ENCODE data around the gene CRYBG2.
A peak's percentile ranks its signal among the peaks of the same experiment; 100 is the strongest.
"Not testable (repeated sequence)": the region's sequence is repeated elsewhere in the genome, so short reads cannot be mapped to it uniquely, and the experiment has no call there.

Gene CRYBG2

GRCh38 chr1:26307966-26308899 lies 45.7 kb downstream of the CRYBG2 start:
- 90 to 91% methylated on average over 21 of the region's 21 CpGs for WGBS, 2 experiments

DNA sequence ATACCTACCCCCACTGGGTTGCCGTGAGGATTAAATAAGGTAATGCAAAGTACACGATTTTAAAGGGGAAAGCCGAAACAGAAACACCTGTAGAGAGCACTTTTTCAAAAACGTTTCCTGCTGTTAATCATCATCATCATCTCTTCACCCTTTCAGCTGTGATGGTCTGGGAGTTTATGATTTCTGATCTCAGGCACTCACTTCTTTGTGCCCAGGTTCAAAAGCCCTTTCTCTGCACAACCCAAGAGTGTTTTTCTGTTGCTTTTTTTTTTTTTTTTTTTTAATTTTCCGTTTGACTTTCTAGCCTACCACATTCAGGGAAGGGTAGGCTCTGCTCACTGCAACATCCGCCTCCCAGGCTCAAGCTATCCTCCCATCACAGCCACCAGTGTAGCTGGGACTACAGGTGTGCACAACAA lies 46.6 kb downstream of the CRYBG2 start:
- peaks cover 3% of the 10 kb centered on the region for H3K4me1 ChIP-seq (ENCODE audit: control insufficient read depth, insufficient read depth, low read length)
- WGBS, 2 experiments = 78 to 81% methylated on average over 6 of the region's 6 CpGs
- no peak overlapping the region for H3K4me3 ChIP-seq (ENCODE audit: insufficient read depth, low read depth, low read length)
- no peaks in the 10 kb centered on the region for H3K9me3 ChIP-seq (ENCODE audit: control insufficient read depth, low read length)
- no peaks in the 10 kb centered on the region for H3K27me3 ChIP-seq (ENCODE audit: control insufficient read depth, insufficient read depth, low read length, poor library complexity, severe bottlenecking)
- H3K36me3 ChIP-seq (ENCODE audit: control insufficient read depth, insufficient read depth, low read length) = no peaks in the 10 kb centered on the region
- no peak overlapping the region for H3K27ac ChIP-seq (ENCODE audit: insufficient read depth, low read depth, low read length, poor library complexity, severe bottlenecking)

More at GRCh38 chr1:26307966-26308899, 45.7 kb downstream of the CRYBG2 start:
- not testable (repeated sequence) for H3K4me3 ChIP-seq (ENCODE audit: insufficient read depth, low read depth, low read length); H3K4me1 ChIP-seq (ENCODE audit: control insufficient read depth, insufficient read depth, low read length); H3K9me3 ChIP-seq (ENCODE audit: control insufficient read depth, low read length); H3K27ac ChIP-seq (ENCODE audit: insufficient read depth, low read depth, low read length, poor library complexity, severe bottlenecking); H3K36me3 ChIP-seq (ENCODE audit: control insufficient read depth, insufficient read depth, low read length); H3K27me3 ChIP-seq (ENCODE audit: control insufficient read depth, insufficient read depth, low read length, poor library complexity, severe bottlenecking)

GRCh38 chr1:26306290-26307229 lies 47.4 kb downstream of the CRYBG2 start, which contains the start of gene UBXN11:
TSS of gene UBXN11 (minus strand) at chr1:26306636. CDS start at chr1:26302883, 3,753 bp downstream.
- peaks cover 3% of the 10 kb centered on the region for H3K4me1 ChIP-seq (ENCODE audit: control insufficient read depth, insufficient read depth, low read length)
- WGBS, 2 experiments = 5% methylated on average over 51 of the region's 51 CpGs
- H3K27me3 ChIP-seq (ENCODE audit: control insufficient read depth, insufficient read depth, low read length, poor library complexity, severe bottlenecking) = no peaks in the 10 kb centered on the region
- H3K36me3 ChIP-seq (ENCODE audit: control insufficient read depth, insufficient read depth, low read length) = no peaks in the 10 kb centered on the region
- peak within 1 kb of the TSS; percentile 52 for H3K27ac ChIP-seq (ENCODE audit: insufficient read depth, low read depth, low read length, poor library complexity, severe bottlenecking)
- H3K4me3 ChIP-seq (ENCODE audit: insufficient read depth, low read depth, low read length) = peak within 1 kb of the TSS; percentile 60
- H3K9me3 ChIP-seq (ENCODE audit: control insufficient read depth, low read length) = no peaks in the 10 kb centered on the region

DNA sequence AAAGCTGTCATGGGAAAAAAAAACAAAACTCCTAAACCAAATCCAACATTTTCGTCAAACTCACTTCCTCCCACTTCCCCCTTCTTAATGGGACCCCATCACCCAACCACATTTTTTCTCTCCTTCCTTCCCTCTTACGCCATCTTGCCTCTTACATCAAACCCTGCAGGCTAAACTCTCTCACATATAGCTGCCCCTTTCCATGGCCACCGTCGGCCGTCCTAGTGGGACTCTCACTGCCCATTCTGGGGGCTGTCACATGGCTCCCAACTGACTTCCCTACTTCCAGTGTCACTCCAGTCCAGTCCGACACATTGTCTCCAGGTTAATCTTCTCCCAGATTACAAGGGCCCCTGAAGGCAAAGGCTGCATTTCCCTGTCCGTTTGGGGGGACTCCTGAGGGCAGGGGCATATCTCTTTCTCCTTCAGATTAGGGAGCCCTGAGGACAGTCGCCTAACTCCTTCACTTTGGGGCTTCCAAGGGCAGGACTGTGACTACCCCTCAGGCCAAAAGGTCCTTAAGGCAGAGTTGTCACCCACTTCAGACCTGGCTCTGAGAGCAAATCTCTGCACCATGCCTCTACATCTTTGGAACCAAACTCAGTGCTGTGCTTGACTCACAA lies 48.2 kb downstream of the CRYBG2 start:
- Histone ChIP-seq H3K27ac (ENCODE audit: insufficient read depth, low read depth, low read length, poor library complexity, severe bottlenecking) (peak overlapping the region; percentile 52), H3K4me3 (ENCODE audit: insufficient read depth, low read depth, low read length) (peak overlapping the region; percentile 60), H3K9me3 (ENCODE audit: control insufficient read depth, low read length) (no peaks in the 10 kb centered on the region), H3K27me3 (ENCODE audit: control insufficient read depth, insufficient read depth, low read length, poor library complexity, severe bottlenecking) (no peaks in the 10 kb centered on the region), H3K4me1 (ENCODE audit: control insufficient read depth, insufficient read depth, low read length) (peaks cover 3% of the 10 kb centered on the region), H3K36me3 (ENCODE audit: control insufficient read depth, insufficient read depth, low read length) (no peaks in the 10 kb centered on the region)
- WGBS, 2 experiments = 52% methylated on average over 8 of the region's 8 CpGs

DNA sequence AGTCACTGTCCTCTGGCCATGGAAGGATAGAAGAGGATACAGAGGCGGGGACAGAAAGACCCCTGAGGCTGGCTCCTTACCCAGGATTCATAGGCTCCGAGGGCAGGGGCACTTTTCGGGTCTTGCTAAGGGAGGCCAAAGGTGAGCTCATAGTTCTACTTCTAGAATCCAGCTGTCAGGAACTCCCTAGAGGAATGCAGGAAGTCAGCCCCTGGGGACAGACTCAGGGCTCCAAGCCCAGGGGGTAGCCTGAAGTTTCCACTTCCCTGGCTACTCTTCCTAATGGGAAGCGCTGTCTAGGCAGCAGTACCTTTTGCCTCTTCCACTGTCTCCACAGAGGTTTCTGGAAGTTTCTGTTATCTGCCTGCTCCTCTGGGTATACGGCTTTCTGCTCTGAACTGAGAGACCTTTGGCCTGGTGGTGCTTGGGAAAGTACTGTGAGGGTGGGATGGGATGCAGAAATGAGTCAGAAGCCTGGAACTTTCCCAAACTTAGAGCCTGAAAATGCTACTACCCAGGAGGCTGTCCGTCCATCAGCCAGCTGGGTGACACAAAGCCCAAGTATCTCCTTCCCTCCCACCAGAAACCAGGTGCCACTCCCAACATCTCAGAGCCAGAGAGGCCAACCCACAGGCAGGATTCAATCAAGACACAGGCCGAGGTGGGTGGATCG lies 51.1 kb downstream of the CRYBG2 start:
- Histone ChIP-seq H3K4me3 (ENCODE audit: insufficient read depth, low read depth, low read length) (no peak overlapping the region), H3K4me1 (ENCODE audit: control insufficient read depth, insufficient read depth, low read length) (peaks cover 3% of the 10 kb centered on the region), H3K36me3 (ENCODE audit: control insufficient read depth, insufficient read depth, low read length) (no peaks in the 10 kb centered on the region), H3K27me3 (ENCODE audit: control insufficient read depth, insufficient read depth, low read length, poor library complexity, severe bottlenecking) (no peaks in the 10 kb centered on the region), H3K9me3 (ENCODE audit: control insufficient read depth, low read length) (no peaks in the 10 kb centered on the region), H3K27ac (ENCODE audit: insufficient read depth, low read depth, low read length, poor library complexity, severe bottlenecking) (no peak overlapping the region)
- WGBS, 2 experiments = 80% methylated on average over 8 of the region's 8 CpGs

DNA sequence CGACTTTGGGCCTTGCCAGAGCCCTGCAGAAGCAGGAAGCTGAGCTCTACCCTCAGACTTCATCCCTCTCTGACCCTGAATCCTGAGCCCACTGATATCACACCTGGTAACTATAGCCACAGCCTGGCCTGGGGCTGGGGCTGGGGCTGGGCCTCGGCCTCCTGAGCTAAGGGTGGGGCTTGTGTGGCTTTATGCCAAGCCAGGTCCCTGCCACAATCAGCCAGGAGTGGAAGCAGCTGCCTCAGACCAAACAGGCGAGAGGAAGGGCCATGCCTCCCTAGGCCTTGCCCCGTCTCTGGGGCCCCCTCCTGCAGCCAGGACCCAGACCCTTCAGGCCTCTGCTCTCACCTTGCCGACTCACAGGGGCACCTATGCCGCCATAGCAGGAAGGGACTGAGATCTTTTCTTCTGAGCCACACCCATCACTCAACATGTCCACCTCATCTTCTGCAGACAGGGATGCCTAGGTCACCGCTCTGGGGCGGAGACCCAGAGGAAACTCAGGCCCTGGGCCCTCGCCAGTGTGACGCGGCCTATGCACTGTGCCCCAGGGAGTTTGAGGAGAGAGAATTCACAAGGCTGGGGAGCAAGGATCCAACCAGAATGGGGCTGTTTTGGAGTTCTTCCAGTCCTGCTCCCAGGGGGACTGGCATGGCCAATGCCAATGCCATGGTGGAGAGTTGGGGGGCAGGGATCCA lies 53.2 kb downstream of the CRYBG2 start:
- H3K27ac ChIP-seq (ENCODE audit: insufficient read depth, low read depth, low read length, poor library complexity, severe bottlenecking) = no peak overlapping the region

GRCh38 chr1:26297791-26298124 lies 56.2 kb downstream of the CRYBG2 start:
- H3K27me3 ChIP-seq (ENCODE audit: control insufficient read depth, insufficient read depth, low read length, poor library complexity, severe bottlenecking) = no peaks in the 10 kb centered on the region
- no peaks in the 10 kb centered on the region for H3K36me3 ChIP-seq (ENCODE audit: control insufficient read depth, insufficient read depth, low read length)
- no peaks in the 10 kb centered on the region for H3K9me3 ChIP-seq (ENCODE audit: control insufficient read depth, low read length)
- H3K27ac ChIP-seq (ENCODE audit: insufficient read depth, low read depth, low read length, poor library complexity, severe bottlenecking) = no peak overlapping the region
- H3K4me1 ChIP-seq (ENCODE audit: control insufficient read depth, insufficient read depth, low read length) = no peaks in the 10 kb centered on the region
- H3K4me3 ChIP-seq (ENCODE audit: insufficient read depth, low read depth, low read length) = no peak overlapping the region
- WGBS, 2 experiments = 78 to 79% methylated on average over 6 of the region's 6 CpGs

More for the DNA sequence above, 53.2 kb downstream of the CRYBG2 start:
- H3K4me1 ChIP-seq (ENCODE audit: control insufficient read depth, insufficient read depth, low read length) = no peaks in the 10 kb centered on the region
- no peak overlapping the region for H3K4me3 ChIP-seq (ENCODE audit: insufficient read depth, low read depth, low read length)
- WGBS, 2 experiments = 95% methylated on average over 11 of the region's 11 CpGs
- H3K27me3 ChIP-seq (ENCODE audit: control insufficient read depth, insufficient read depth, low read length, poor library complexity, severe bottlenecking) = no peaks in the 10 kb centered on the region
- H3K36me3 ChIP-seq (ENCODE audit: control insufficient read depth, insufficient read depth, low read length) = no peaks in the 10 kb centered on the region
- H3K9me3 ChIP-seq (ENCODE audit: control insufficient read depth, low read length) = no peaks in the 10 kb centered on the region

GRCh38 chr1:26297057-26297790 lies 56.7 kb downstream of the CRYBG2 start:
- Histone ChIP-seq H3K9me3 (ENCODE audit: control insufficient read depth, low read length) (no peaks in the 10 kb centered on the region), H3K36me3 (ENCODE audit: control insufficient read depth, insufficient read depth, low read length) (no peaks in the 10 kb centered on the region), H3K4me3 (ENCODE audit: insufficient read depth, low read depth, low read length) (no peak overlapping the region), H3K27me3 (ENCODE audit: control insufficient read depth, insufficient read depth, low read length, poor library complexity, severe bottlenecking) (no peaks in the 10 kb centered on the region), H3K4me1 (ENCODE audit: control insufficient read depth, insufficient read depth, low read length) (no peaks in the 10 kb centered on the region), H3K27ac (ENCODE audit: insufficient read depth, low read depth, low read length, poor library complexity, severe bottlenecking) (no peak overlapping the region)
- WGBS, 2 experiments = 86 to 91% methylated on average over 12 of the region's 12 CpGs
